IPS DF 4.7 (cell line): ENCODE measurements around the gene GRAMD1C.
"Not testable (repeated sequence)": the region's sequence is repeated elsewhere in the genome, so short reads cannot be mapped to it uniquely, and the experiment has no call there.

Experiments
- DNase-seq: peaks from one replicate; pipeline ENCODE4 v3.0.0-alpha.2; 2013; ENCODE audit warnings: low spot score; ENCODE audit errors: extremely low read depth

Gene GRAMD1C

GRCh38 chr3:113850391-113850790 is 11.8 kb downstream of the GRAMD1C start:
- DNase-seq = not testable (repeated sequence)

DNA sequence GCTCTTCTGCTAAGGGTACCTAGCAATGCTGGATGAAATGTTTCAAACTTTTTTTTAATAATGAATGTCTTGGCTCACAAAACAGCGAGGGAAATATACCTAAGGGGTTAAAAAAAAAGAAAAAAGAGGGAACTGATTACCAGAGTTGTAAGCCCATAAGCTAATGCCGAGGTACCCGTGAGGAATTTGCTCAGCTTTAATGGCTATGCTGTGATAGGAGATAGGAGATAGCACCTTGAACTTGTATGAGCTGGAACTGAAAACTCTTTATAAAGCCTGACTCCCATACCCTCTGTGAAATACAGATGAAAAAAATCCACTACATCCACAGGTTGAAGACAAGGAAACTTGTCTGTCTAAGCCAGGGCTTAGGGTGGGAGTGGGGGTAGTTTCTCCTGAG is 13.9 kb downstream of the GRAMD1C start:
- no peak for DNase-seq

GRCh38 chr3:113867506-113867905 is 28.9 kb downstream of the GRAMD1C start:
- DNase-seq = no peak

DNA sequence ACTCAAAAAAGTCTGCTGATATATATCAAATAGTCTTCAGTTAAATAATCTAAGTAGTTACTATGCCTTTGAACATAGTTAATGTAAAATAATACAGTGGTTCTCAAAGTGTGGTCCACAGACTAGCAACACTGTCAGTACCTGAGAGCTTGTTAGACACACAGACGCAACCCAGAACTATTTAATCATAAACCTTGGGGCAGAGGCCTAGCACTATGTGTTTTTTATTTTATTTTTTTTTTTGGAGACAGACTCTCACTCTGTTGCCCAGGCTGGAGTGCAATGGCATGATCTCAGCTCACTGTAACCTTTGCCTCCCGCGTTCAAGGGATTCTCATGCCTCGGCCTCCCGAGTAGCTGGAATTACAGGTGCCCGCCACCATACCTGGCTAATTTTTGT is 34.7 kb downstream of the GRAMD1C start:
- DNase-seq = no peak

DNA sequence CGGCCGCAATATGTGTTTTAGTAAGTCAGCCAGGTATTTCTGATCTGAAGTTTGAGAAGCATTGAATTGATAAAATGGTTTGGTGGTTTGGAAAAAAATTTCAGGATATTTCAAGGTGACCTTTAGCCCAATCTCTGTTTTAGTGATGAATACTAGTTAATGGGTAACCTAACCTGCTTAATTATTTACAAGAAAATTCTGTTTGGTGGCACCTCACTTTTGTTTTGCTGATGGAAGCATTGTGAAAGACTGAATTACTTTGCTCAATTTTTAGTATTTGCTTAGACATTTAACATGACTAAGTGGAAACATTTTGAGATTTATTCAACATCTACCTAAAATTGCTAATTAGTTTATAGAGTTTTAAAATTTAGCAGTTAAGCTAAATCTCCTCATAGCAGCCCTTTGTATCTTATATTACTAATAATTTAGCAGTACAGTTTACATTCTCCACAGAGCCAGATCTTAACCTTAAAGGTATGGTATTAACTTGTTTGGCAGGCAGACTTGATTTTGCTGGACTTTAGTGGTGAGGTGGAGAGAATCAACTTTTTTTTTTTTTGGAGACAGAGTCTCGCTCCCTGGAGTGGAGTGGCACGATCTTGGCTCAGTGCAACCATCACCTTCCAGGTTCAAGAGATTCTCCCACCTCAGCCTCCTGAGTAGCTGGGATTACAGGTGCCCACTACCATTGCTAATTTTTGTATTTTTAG is 35.4 kb downstream of the GRAMD1C start:
- DNase-seq = no peak

DNA sequence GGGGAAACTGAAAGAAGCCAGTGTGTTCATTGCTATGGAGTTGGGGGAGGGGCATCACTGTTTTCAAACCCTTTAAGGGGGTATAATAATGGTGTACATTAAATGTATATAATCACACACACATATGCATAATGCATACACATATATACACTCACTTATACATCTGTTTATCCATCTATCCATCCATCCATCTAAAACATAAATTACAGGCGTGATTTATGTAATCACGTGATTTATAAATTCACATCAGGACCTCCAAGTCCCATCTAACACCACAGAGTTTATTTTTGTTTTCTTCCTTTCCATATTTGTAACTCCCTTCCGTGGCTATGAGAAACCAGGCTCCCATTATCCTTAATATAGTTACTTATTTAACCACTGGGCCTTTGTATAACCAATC is 39.8 kb downstream of the GRAMD1C start:
- no peak for DNase-seq

- DNase-seq = no peak
Observed at GRCh38 chr3:113885050-113885449, 46.5 kb downstream of the GRAMD1C start.

GRCh38 chr3:113890256-113890900 is 51.8 kb downstream of the GRAMD1C start:
- DNase-seq = no peak

DNA sequence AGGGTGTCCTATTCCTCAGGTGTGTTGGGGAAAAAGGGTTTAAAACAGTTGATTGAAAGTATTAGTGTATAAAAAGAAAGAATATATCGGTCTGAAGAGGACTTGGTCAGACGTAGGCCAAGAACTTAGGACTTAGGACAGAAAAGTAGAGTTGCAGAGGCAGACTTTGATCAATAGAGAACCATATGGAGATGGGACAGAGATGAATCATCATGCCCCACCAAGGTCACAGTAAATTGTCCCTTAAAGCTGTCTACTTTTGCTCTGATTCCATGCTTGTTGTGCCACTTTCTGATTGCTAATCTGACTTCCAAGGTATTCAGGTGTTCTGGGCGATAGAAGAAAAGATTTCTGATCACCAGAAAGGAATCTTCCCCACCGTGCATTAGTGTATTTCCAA is 56.3 kb downstream of the GRAMD1C start:
- DNase-seq = no peak

DNA sequence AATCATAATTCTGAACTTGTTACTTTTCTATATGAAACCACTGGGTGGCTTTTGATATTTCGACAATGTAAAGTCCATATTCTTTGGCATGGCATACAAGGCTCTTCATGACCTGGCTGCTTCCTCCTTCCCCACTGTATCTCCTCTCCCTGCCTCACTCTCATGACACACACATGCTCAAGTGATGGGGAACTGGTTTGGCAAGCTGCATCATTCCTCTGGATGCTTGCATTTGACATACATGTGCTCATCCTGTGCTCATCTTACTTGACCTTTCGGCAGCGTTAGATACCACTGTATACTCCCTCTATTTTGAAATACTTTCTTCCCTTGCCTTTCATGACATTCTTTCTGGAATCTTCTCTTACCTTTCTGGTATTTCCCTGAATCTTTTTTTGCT is 57.4 kb downstream of the GRAMD1C start:
- DNase-seq = no peak

DNA sequence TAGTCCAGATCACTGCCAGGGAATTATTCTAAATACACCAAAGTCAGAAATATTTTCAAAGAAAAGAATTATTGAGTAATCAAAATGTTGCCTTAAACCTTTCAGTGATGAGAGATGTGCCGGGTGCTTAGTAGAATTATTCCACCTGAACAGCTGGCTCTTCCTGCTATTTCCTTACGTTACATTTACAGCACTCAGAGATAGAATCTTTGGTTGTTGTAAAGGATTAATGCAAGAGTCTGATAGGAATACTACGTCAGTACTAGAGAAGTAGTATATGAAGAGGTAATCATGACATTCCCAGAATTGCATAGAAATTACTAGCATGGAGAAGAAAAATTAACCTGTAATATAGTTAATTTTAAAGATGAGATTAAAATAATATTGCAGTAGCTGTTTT is 58.3 kb downstream of the GRAMD1C start:
- DNase-seq = no peak

- DNase-seq = no peak
Observed at GRCh38 chr3:113897373-113897777, 58.8 kb downstream of the GRAMD1C start.

- DNase-seq = no peak
Observed at GRCh38 chr3:113898892-113899291, 60.3 kb downstream of the GRAMD1C start.

GRCh38 chr3:113906568-113907140 is 68.1 kb downstream of the GRAMD1C start:
- DNase-seq = no peak

GRCh38 chr3:113908133-113908532 is 69.5 kb downstream of the GRAMD1C start:
- no peak for DNase-seq

- DNase-seq = no peak
Observed at GRCh38 chr3:113910966-113911365, 72.4 kb downstream of the GRAMD1C start.

GRCh38 chr3:113912552-113913236 is 74.1 kb downstream of the GRAMD1C start:
- peak; percentile 36 for DNase-seq

DNA sequence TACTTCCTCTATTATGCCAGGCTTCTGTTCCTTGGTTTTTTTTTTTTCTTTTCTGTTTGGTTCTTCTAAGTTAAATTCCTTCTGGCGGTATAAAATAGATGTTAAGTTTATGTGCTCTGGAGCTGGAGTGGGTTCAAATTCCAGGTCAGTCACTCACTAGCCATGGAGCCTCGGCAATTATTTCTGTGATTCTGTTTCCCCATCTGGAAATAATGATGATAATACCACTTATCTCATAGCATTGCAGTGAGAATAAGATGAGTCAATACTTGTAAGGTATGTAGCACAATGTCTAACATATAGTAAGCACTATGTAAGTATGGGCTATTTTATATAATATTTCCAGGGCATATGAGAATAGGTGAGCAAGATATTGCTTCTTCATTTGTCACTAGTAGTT is 76.1 kb downstream of the GRAMD1C start:
- DNase-seq = no peak

GRCh38 chr3:113927556-113927955 is 89.0 kb downstream of the GRAMD1C start:
- no peak for DNase-seq

DNA sequence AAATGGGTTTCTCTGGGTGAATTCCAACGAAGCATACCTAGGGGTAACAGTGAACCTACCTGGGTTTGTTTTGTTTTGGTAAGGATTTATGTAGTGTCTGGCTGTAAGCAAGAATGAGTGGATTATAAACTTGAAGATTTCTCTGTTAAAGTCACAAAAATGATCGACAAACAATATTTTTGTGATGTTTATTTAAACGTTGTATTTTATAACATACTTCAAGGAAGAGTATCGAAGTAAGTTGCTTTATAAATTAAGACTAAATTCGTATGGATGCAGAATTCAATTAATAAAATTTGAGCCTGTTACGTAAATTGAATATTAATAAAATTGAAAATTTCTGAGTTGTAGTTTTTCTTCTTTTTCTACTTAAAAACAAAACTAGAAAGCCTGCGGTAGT is 108.2 kb downstream of the GRAMD1C start:
- no peak for DNase-seq

GRCh38 chr3:113947372-113948014 is 108.9 kb downstream of the GRAMD1C start, which contains the start of gene ZDHHC23:
Gene ZDHHC23, plus strand, starts transcription at chr3:113948013. Its CDS starts 790 bp downstream, at chr3:113948803.
- DNase-seq = no peak
